Hematopoietic multipotent progenitor cell treated with erythropoietin and hydrocortisone succinate and interleukin-3 and kit ligand, for 4 days (in vitro differentiated cells): ENCODE results near the gene CNOT8.
"Not testable (repeated sequence)": the region's sequence is repeated elsewhere in the genome, so short reads cannot be mapped to it uniquely, and the experiment has no call there.

Experiments
- DNase-seq: peaks from one replicate; pipeline ENCODE4 v3.0.0-alpha.2; 2015

CNOT8 gene

GRCh38 chr5:154858297-154858971 lies at the start of gene CNOT8:
Gene CNOT8, plus strand, starts transcription at chr5:154858627. Its CDS starts 4,652 bp downstream, at chr5:154863279.
- peak; percentile 99 for DNase-seq

GRCh38 chr5:154811239-154811638 lies 47.2 kb upstream of the CNOT8 start:
- DNase-seq: no peak

GRCh38 chr5:154811653-154812465 lies 46.6 kb upstream of the CNOT8 start:
- peak; percentile 87 for DNase-seq

- DNase-seq: no peak
These were observed 45.3 kb upstream of the CNOT8 start for GRCh38 chr5:154813158-154813557.

- peak; percentile 54 for DNase-seq
These were observed 44.7 kb upstream of the CNOT8 start for GRCh38 chr5:154813736-154814135.

GRCh38 chr5:154815025-154815424 lies 43.4 kb upstream of the CNOT8 start:
- DNase-seq: no peak

GRCh38 chr5:154815684-154816247 lies 42.7 kb upstream of the CNOT8 start:
- DNase-seq: no peak

- no peak for DNase-seq
These were observed 41.4 kb upstream of the CNOT8 start for GRCh38 chr5:154816891-154817492.

GRCh38 chr5:154817815-154818214 lies 40.6 kb upstream of the CNOT8 start:
- DNase-seq: no peak

- peak; percentile 82 for DNase-seq
These were observed 39.8 kb upstream of the CNOT8 start for GRCh38 chr5:154818471-154819116.

- DNase-seq: no peak
These were observed 38.9 kb upstream of the CNOT8 start for GRCh38 chr5:154819546-154819945.

GRCh38 chr5:154820383-154820782 lies 38.0 kb upstream of the CNOT8 start:
- DNase-seq: no peak

GRCh38 chr5:154822896-154823295 lies 35.5 kb upstream of the CNOT8 start:
- not testable (repeated sequence) for DNase-seq

- DNase-seq: no peak
These were observed 34.8 kb upstream of the CNOT8 start for GRCh38 chr5:154823605-154824004.

GRCh38 chr5:154824070-154824469 lies 34.4 kb upstream of the CNOT8 start:
- DNase-seq: no peak

GRCh38 chr5:154829181-154829588 lies 29.2 kb upstream of the CNOT8 start:
- DNase-seq: no peak

- DNase-seq: no peak
These were observed 28.7 kb upstream of the CNOT8 start for GRCh38 chr5:154829589-154830218.

- DNase-seq: no peak
These were observed 28.2 kb upstream of the CNOT8 start for GRCh38 chr5:154830219-154830595.

- DNase-seq: no peak
These were observed 27.8 kb upstream of the CNOT8 start for GRCh38 chr5:154830596-154830995.

GRCh38 chr5:154831451-154831850 lies 27.0 kb upstream of the CNOT8 start:
- DNase-seq: no peak

- DNase-seq: not testable (repeated sequence)
These were observed 25.6 kb upstream of the CNOT8 start for GRCh38 chr5:154832804-154833203.

GRCh38 chr5:154834053-154834452 lies 24.4 kb upstream of the CNOT8 start:
- DNase-seq: no peak

- DNase-seq: not testable (repeated sequence)
These were observed 22.8 kb upstream of the CNOT8 start for GRCh38 chr5:154835701-154836052.
